ENCODE measurements around the gene SPON1.
A peak's percentile ranks its signal among the peaks of the same experiment; 100 is the strongest.
"Not testable (repeated sequence)": the region's sequence is repeated elsewhere in the genome, so short reads cannot be mapped to it uniquely, and the experiment has no call there.

Gene SPON1

DNA sequence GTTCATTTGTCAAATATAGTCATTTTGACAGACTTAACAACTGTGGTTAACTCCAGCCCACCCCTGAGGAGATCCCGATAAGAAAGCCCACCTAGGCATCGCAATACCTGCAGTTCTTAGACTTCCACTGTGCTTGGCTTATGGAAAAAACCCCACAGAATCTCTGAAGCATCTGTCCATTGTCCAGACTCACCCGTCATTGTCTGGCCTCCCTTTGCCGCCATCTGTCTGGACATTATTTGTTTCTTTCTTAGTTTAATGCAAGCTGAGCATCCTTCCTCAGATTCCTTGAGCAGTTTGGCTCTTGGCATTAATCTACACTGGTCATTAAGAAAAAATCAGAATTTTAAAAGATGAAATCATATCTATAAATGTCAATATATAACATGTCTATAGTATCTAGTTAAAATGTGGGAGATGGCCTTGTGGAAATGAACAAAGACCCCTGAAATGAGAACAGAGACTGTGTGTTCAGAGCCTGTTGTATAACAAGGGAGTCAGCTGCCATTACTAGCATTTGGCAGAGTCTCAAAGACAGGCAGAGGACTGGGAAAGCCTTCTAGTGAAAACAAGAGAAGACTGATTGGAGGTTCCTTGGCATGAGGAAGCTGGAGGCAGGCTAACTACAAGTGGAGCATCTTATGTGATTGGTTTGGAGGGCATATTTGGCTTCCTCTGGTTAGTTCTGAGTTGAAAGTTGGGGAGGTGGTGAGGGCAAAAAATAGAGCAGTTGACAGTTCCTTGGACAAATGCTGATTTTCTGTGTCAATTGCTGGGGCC lies 80.4 kb downstream of the SPON1 start:
- no peak for DNase-seq

- no peak for DNase-seq
Observed at GRCh38 chr11:14044916-14045315, 82.4 kb downstream of the SPON1 start.

DNA sequence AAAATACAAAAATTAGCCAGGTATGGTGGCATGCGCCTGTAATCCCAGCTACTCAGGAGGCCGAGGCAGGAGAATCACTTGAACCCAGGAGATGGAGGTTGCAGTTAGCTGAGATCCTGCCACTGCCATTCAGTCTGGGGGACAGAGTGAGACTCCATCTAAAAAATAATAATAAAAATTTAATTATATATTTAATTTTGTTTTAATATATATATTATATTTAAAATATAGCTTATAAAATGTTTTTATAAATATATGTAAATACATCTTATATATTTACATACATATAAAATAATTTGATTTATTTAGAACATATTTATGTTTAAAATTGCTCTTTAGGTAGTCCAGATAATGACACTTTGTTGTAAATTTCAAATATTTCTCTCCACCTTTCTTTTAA lies 82.9 kb downstream of the SPON1 start:
- DNase-seq = no peak

DNA sequence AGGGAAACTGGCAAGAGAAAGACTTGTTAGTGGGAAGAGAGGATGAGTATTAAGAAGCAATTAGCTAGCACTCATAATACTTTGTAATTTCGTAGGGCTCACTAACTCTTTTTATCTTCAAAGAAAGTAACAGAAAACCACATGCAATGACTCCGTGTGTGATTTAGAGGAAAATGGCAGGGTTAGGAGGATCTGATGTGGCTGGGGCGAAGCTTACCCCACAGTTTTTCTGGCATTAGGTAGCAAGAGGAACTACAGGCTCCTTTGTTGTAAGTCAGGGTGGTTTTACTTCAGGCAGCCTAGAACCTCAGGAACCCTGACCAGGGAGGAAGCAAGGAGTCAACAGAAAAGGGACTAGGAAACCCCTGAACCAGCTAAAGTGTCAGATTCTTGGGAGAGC lies 89.7 kb downstream of the SPON1 start:
- no peak for DNase-seq

DNA sequence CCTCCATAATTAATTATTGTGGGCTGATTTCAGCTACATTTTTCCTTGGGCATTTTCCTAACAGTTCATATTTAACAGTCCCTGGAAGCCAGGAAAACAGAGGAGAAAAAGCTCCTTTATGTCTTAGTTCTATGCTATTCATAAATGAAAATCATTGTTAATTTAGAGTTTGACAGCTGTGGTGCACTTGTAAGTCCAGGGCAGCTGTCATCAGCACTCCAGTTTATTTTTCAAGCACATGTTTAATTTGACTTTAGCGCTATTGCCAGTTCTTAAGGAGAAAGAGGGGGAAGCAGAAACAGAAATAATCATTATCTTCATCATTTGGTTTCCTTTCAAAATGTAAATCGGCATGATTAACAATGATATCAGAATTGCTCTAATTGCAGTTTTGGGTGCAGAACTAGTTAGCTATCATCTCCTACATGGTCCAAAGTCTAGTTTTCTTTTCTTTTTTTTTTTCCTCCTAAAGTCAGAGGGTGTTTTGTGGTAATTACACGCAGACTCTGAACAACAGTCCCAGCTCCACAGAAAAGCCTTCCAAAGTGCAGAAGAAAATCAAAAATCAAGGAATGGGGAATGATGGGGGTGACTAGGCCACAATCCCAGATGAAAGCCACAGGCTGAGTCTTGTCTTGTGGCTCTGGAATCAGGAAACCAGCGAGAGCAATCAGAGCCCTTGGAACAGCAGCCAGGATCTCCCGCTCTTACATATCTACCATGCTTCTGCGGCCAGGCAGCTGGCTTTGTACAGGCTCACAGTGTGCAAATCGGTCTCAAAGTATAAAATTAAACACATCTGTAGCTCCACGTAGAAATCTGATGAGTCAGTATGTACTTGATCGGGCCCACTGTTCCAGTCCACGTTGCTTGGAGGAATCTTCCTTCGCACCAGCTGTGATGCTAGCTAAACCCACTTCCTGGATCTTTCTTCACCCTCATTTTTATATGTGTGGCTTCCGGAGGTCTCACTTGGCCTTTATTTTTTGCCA lies 91.9 kb downstream of the SPON1 start:
- DNase-seq = no peak

DNA sequence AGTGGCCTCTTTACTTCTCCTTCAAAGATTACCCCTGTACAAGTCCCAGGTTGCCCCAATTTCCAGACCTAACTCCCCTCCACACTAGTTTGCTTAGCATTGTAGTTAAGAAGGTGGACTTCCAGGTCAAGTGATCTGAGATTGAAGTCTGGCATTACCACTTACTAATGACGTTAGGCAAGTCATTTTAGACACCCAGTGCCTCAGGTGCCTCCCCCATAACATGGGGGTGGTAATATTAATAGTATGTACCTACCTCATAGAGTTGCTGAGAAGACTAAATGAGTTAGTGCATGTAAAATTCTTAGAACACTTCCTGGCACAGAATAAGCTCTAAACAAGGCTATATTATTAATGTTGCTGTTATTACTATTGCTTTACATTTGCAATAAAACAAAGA lies 93.4 kb downstream of the SPON1 start:
- no peak for DNase-seq

GRCh38 chr11:14058061-14058460 lies 95.5 kb downstream of the SPON1 start:
- DNase-seq = no peak

DNA sequence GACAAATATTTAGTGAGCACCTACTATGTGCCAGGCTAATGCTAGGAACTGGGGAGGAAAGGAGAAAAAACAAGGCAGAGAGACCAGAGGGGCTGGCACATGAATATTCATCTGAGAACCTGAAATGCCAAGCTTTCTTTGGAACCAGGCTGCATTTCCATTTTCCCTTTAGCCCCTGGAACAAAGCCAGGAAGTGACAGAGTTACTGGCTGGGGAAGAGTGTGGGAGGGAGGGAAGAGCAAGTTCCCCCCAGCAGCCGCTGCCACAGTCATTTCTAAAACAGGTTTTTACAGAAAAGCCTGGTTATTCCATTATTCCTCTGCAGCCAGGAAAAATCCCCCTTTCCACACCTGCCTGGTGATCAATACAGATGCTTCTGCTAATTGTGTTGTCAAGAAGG lies 97.0 kb downstream of the SPON1 start:
- DNase-seq = no peak

DNA sequence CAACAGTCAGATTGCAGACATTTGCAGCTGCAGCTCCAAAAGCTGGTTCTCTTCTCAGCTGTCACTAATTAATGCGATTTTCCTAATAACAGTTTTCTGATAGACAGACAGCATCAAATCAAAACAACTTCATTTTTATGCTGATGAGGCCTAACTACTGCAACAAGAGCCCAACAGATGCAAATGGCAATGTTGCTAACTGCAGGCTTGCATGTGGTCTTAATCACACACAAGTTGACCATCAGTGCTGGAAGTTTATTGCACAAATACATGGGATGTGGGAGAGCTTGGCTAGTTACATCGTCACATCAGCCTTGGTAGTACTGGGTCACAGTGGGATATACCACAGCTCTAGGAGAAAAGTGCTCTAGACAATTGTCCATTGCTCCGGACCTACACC lies 99.2 kb downstream of the SPON1 start:
- no peak for DNase-seq

GRCh38 chr11:14065141-14065540 lies 102.6 kb downstream of the SPON1 start:
- no peak for DNase-seq

DNA sequence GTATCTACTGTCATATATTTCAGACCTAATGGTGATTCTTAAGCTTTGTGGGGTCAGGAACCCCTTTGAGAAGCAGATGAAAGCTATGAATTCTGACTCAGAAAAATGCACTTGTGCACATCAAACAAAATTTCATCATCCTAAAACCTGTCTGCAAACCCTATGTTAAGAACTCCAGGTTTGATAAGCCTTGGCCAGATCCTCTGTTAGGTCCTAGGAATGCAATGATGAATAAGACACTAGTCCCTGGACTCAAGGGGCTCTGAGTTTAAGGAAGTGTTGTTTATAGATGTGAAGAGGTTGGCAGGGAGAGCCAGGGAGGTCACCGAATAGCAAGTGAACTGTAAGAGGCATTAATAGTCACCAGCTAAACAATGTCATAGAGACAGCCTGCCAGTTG lies 103.2 kb downstream of the SPON1 start:
- DNase-seq = no peak

DNA sequence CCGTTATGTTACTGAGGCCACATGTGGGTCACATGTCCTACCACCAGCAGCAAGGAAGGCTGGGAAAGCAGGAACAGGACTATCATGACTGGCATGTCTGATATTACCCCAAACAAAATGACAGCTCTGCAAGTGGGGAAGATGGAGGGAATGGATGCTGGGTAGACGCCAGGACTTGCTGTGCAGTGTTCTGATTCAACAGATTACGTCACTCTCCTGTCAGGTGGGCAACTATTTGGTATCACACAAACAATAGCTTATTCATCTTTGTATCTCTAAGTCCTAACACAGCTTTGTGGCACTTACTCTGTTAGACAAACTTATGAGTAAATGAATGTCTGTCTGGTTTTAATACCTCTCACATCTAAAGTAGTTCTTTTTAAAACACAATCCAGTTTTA lies 105.2 kb downstream of the SPON1 start:
- no peak for DNase-seq

- DNase-seq = no peak
Observed at GRCh38 chr11:14070896-14071295, 108.4 kb downstream of the SPON1 start.

GRCh38 chr11:14073849-14074476 lies 111.4 kb downstream of the SPON1 start:
- DNase-seq = no peak

GRCh38 chr11:14075118-14076078 lies 112.9 kb downstream of the SPON1 start:
- DNase-seq = peak; percentile 48 to 56

DNA sequence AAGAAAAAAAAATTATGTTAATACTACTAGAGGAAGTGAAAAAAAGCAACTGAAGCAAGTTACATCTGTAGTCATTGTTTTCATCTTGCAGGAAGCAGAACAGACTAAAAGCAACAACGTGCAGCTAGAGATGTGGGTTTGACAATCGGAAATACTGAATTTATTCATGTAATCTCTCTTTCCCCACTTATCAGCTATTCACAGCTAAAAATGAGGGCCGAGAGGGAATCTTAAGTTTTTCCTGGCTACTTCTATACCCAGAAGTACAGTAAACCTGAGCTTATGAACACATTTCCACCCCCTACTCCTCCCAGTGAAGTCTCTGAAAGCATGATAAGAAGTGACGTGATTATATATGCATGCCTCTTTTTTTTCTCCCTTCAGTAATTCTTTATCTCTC lies 116.5 kb downstream of the SPON1 start:
- DNase-seq = peak in 1 of 2 donors; percentile 20

DNA sequence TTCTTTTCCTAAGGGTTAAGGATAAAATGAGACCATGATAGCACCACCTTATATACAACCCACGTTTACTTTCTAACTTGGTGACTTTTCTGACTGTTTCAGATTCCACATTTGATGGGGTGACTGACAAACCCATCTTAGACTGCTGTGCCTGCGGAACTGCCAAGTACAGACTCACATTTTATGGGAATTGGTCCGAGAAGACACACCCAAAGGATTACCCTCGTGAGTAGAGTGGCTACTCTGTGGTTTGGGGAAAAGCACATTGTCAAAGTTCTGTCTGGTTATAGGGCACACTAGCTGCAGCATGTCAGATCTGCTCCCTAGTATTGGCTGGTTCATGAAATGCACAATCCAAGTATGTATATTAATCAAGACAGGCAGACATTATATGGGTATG lies 117.3 kb downstream of the SPON1 start:
- DNase-seq = no peak

- no peak for DNase-seq
Observed at GRCh38 chr11:14081581-14082231, 119.2 kb downstream of the SPON1 start.

DNA sequence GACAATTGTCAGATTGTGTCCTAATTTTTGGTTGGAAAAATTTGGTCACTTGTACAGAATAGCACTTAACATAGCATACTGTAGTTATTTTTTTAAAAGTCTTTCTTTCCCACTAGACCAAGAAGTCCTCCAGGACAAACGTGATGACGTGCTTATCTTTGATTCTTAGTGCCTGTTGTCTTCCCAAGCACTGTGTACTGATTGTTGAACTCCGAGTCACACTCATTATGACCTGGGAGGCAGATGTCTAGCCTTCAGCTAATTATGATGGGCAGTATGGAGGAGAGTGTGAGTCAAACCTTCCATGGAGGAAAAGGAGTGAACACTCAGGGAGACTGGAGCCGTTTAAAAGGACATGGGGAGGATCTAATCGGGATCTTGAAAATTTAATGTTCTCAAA lies 119.8 kb downstream of the SPON1 start:
- DNase-seq = no peak

DNA sequence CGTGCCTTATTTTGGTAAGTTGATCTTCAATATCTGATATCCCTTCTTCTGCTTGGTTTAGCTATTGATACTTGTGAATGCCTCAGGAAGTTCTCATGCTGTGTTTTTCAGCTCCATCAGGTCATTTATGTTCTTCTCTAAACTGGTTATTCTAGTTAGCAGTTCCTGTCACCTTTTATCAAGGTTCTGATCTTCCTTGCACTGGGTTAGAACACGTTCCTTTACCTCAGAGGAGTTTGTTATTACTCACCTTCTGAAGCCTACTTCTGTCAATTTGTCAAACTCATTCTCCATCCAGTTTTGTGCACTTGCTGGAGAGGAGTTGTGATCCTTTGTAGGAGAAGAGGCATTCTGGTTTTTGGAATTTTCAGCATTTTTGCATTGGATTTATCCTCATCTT lies 126.3 kb downstream of the SPON1 start:
- not testable (repeated sequence) for DNase-seq

DNA sequence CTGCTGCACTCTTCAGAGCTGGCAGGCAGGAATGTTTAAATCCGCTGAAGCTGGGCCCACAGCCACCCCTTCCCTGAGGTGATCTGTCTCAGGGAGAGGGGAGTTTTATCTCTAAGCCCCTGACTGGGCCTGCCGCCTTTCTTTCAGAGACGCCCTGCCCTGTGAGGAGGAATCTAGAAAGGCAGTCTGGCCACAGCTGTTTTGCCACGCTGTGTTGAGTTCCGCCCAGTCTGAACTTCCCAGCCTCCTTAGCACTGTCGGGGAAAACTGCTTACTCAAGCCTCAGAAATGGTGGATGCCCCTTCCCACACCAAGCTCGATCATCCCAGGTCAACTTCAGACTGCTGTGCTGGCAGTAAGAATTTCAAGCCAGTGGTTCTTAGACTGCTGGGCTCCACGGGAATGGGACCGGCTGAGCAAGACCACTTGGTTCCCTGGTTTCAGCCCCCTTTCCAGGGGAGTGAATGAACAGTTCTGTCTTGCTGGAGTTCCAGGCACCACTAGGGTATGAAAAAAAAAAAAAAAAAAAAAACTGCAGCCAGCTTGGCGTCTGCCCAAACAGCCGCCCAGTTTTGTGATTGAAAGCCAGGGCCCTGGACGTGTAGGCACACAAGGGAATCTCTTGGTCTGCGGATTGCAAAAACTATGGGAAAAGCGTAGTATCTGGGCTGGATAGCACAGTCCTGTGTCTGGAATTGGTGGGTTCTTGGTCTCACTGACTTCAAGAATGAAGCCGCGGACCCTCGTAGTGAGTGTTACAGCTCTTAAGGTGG lies 127.4 kb downstream of the SPON1 start:
- DNase-seq = no peak
